NCI-H2081 (cell line): Measurements from ENCODE around the gene STK17B.
"Not testable (repeated sequence)": the region's sequence is repeated elsewhere in the genome, so short reads cannot be mapped to it uniquely, and the experiment has no call there.

Source experiments
- DNase-seq, 2 experiments: peaks; one replicate each; lab custom pipeline; 2025; lab: John Stamatoyannopoulos, UW

The STK17B gene

DNA sequence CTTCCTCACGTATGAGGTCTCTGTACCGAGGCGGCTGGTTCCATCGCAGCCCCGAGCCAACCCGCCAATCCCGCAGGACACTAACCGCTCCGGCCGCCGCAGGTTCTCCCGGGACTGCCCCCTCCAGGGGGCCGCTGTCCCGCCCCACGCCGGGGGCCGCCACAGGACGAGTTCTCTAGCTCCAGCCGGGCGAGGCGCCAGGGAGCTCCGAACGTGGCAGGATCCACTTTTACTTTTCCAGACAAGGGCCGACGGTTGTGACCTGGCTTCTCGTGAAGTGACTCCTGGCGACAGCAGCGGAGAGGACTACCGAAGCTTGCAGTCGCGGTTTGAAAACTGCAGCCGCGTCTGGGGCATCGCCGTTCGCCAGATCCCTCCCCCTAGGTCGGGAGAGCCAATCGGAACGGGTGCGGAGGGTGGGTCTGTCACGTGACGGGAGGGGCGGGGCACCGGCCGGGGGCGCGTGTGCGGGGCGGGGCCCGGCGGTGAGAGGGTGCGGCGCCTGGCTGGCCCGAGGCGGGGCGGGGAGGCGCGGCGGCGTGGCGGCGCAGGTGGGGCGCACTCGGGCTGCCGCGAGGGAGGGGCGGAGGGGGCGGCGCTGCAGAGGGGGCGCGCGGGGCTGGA is at the start of gene STK17B:
STK17B (minus strand) TSS at position 331 of the 624 bp plus-strand sequence. CDS start 8,195 bp downstream, outside the sequence.
- DNase-seq: peak; percentile 92 to 94

DNA sequence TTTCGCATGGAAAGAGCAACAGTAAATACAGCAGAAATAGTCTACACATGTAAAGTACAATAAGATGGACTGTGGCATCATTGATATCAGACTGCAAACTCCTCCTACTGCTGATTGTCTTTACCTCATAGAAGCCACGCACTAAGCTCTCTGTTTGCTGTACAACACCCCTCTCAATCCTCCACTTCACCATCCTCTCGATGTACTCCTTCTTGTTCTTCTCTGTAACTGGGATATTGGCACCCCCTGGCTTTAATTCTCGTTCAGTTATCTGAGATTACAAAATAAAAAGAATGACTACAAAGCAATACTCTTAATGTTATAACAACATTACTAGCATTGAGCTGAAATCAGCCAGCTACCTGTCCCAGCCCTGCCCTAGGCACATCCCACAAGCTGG is 49.3 kb upstream of the STK17B start:
- no peak for DNase-seq

GRCh38 chr2:196219671-196220070 is 48.3 kb upstream of the STK17B start:
- DNase-seq: peak in 1 of 2 experiments; percentile 47

DNA sequence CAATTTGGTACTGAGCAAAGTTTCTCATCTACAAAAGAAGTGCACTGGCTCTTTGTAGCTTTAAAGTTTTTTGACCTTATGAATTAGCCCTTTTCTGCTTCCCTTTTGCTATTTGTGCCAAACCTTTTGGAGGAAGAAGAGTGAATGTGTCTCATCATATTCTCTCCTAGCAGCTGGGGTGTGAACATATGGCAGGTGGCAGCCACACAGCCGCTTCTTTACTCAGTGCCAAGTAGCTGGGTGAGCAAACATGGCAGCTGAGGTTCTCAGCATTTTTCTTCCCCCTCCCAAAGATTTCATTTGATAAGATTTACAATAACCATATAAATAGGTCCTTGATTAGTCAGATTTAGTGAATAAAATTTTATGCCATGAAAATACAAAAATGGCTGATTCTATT is 46.7 kb upstream of the STK17B start:
- DNase-seq: no peak

GRCh38 chr2:196217116-196217515 is 45.7 kb upstream of the STK17B start:
- no peak for DNase-seq

GRCh38 chr2:196215376-196215775 is 44.0 kb upstream of the STK17B start:
- DNase-seq: no peak

- DNase-seq: no peak
Observed at GRCh38 chr2:196214156-196214555, 42.8 kb upstream of the STK17B start.

DNA sequence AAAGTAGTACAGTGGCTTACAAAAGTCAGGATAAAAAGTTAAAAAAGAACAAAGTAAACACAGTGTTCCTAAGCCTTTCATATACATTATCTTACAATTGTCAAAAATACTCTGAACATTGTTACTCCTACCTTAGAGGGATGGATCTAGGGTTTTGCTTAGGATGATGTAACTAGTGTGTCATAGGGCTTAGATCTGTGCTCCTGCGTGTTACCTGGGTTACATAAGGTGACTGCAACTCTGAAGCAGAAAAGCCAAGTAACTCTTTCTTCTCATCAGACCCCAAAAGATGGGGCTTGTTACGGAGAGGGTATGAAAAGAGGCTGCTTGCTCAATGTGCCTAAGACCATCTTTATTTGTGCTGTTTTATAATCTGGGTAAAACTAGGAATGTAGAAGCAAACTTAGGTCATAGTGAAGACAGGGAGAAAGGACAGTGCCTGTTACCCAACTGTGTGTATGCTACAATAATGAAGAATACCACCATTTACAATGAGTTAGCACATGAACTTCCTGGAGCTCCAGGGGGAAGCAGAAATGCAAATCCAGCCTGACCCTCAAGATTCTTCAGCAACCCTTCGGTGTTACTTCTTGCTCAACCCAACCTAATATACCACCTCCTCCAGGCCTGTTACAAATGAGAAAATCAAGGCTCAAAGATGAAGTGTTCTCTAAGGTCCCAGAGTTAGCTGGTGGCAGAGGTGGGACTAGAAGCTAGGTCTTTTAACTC is 42.0 kb upstream of the STK17B start:
- no peak for DNase-seq

DNA sequence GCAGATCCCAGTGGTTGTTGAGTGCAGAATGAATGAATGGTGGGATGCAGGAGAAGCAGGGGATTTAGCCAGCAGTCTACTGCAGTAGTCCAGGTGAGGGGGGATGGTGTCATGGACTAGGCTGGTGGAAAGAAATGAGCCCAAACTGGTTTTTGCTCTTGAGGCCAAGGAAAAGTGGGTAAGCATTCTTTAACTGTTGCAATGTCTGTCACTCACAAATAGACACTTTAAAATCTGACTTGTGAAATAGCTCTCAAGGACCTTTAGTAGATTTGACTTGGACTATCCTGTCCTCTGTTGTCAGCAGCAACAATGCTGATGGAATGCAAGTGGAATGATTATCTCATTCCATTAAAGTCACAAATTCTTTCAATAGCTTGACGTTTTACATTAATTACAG is 37.5 kb upstream of the STK17B start:
- no peak for DNase-seq

- DNase-seq: no peak
Observed at GRCh38 chr2:196206804-196207203, 35.4 kb upstream of the STK17B start.

GRCh38 chr2:196205881-196206435 is 34.6 kb upstream of the STK17B start:
- DNase-seq: no peak

GRCh38 chr2:196205011-196205766 is 33.8 kb upstream of the STK17B start:
- DNase-seq: no peak

DNA sequence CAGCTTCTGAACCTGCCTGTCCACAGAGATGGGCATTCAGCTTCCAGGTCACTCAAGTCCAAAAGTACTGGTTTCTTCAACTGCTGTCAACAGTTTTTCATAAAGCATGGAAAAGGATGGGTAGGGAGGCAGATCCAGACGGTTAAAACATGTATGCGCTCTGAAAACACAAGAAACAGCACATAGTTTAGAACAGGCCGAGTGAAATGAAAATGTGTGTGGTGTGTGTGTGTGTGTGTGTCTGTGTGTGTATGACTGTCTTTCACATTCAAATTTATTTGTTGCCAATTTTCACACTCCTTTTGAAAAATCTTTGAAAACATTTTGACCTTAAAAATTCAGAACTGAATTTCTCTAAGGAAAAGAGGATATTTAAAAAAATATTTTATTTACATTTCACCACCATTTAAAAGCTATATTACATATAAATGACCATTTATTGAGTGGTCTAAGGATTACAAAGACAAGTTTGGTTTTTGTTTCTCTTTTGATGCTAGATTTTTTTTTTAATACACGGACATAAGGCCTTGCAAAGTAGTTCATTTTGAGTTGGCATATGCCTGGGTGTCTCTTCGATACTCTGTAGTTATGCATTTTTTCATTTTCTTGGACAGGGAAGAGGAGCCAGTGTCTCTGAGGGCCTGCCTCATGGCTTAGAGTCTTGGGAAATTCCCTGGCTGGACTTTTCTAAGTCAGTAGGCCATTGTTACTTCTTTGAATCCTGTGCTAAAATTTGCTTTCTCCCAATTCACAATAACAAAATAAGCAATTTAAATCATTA is 30.0 kb upstream of the STK17B start:
- DNase-seq: no peak

DNA sequence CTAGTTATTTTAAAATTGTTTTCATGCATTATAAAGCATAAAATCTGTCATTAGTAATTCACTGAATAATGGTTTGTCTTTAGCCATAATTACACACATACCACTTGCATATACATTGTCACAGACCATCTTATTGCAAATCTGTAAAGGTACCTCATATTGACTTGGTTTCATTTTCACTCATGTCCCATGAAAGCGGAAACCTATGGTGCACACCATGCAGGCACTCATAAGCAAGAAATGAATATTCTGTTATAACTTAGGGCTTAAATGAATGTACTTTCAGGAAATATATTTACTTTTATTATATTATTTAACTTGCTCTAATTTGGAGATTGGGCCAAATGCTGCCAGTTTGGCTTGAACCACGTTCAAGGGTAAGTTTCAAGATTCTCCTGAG is 29.2 kb upstream of the STK17B start:
- DNase-seq: no peak

GRCh38 chr2:196195758-196196157 is 24.4 kb upstream of the STK17B start:
- no peak for DNase-seq

DNA sequence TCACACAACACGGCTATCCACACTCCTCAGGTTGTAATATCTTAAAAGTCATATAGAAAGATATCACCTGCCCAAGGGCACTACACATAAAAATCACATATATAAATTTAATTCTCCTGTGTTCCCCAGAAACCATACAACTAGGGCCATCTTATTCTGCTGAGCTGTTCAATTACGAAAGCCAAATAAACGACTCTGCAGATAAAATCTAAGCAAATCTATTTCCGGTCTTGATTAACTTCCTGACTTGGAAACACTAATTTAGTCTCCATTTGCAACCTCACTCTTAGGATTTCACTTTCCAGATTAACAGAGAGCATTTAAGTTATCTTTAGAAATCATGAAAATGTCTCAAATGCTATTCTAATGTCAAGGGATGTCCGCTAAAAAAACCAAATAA is 23.9 kb upstream of the STK17B start:
- DNase-seq: no peak

DNA sequence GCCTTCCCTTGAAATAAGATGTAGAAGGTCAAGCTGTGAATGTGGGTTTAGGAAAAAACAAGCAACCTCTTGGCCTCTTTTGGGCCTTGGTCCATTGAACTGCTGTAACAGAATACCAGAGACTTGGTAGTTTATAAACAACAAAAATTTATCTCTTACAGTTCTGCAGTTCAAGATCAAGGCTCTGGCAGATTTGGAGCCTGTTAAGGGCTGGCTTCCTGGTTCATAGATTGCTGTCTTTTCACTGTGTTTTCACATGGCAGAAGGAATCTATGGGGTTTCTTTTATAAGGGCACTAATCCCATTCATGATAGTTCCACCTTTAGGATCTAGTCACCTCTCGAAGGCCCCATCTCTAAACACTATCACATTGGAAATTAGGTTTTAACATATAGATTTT is 20.2 kb upstream of the STK17B start:
- DNase-seq: no peak

GRCh38 chr2:196187898-196188458 is 16.6 kb upstream of the STK17B start:
- DNase-seq: no peak

GRCh38 chr2:196187175-196187700 is 15.9 kb upstream of the STK17B start:
- DNase-seq: not testable (repeated sequence)

GRCh38 chr2:196186266-196186980 is 15.0 kb upstream of the STK17B start:
- no peak for DNase-seq

DNA sequence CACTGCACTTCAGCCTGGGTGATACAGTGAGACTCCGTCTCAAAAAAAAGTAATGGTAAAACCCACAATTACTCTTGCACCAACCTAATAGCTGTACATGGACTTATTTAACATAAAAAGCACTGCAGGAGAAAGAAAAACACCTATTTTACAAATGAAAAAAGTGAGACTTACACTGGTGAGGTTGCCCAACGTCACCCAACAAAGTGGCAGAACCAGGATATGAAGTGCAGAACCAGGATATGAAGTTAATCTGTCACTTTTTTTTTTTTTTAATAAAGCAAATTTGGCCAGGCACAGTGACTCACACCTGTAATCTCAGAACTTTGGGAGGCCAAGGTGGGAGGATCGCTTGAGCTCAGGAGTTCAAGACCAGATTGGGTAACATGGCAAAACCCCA is 13.5 kb upstream of the STK17B start:
- no peak for DNase-seq
